Coronary artery (tissue), 2 donors: ENCODE results near the gene FCRL1.

ENCODE experiments used
- DNase-seq: peaks from one replicate; pipeline ENCODE4 v3.0.0-alpha.2; 2017; ENCODE audit warnings: low spot score
- H3K27ac ChIP-seq, 2 donors: fragments of 200-600 bp; sonication (generic); one replicate each; pipeline ENCODE4 v1.5.1; 2016 to 2019
- H3K4me3 ChIP-seq: fragments of 200-600 bp; sonication (generic); 2 replicates; pipeline ENCODE4 v1.5.1; 2016; ENCODE audit warnings: mild to moderate bottlenecking, moderate library complexity
- TF ChIP-seq, protein P1 (sequence below): fragments of 200-600 bp; sonication (generic); IDR thresholded peaks from one replicate; pipeline ENCODE4 v1.5.1; 2019; ENCODE audit warnings: antibody characterized with exemption

The FCRL1 gene

GRCh38 chr1:157830887-157831286 lies 11.0 kb upstream of the FCRL1 start:
- Histone ChIP-seq H3K4me3 (no peak overlapping the region), H3K27ac (no peak overlapping the region)
- no peak for DNase-seq
- TF ChIP-seq, protein P1, sequence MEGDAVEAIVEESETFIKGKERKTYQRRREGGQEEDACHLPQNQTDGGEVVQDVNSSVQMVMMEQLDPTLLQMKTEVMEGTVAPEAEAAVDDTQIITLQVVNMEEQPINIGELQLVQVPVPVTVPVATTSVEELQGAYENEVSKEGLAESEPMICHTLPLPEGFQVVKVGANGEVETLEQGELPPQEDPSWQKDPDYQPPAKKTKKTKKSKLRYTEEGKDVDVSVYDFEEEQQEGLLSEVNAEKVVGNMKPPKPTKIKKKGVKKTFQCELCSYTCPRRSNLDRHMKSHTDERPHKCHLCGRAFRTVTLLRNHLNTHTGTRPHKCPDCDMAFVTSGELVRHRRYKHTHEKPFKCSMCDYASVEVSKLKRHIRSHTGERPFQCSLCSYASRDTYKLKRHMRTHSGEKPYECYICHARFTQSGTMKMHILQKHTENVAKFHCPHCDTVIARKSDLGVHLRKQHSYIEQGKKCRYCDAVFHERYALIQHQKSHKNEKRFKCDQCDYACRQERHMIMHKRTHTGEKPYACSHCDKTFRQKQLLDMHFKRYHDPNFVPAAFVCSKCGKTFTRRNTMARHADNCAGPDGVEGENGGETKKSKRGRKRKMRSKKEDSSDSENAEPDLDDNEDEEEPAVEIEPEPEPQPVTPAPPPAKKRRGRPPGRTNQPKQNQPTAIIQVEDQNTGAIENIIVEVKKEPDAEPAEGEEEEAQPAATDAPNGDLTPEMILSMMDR = no peak

GRCh38 chr1:157829711-157830110 lies 9.8 kb upstream of the FCRL1 start:
- no peak overlapping the region for H3K4me3 ChIP-seq
- no peak overlapping the region for H3K27ac ChIP-seq
- no peak for DNase-seq
- TF ChIP-seq, protein P1 = no peak

- H3K27ac ChIP-seq = no peak overlapping the region
- TF ChIP-seq, protein P1 = no peak
- no peak for DNase-seq
- H3K4me3 ChIP-seq = no peak overlapping the region
These were observed 9.3 kb upstream of the FCRL1 start for GRCh38 chr1:157829210-157829609.

GRCh38 chr1:157820299-157820698 lies 379 bp upstream of the FCRL1 start:
- H3K27ac ChIP-seq = no peak overlapping the region
- TF ChIP-seq, protein P1 = no peak
- DNase-seq = no peak
- H3K4me3 ChIP-seq = no peak overlapping the region

DNA sequence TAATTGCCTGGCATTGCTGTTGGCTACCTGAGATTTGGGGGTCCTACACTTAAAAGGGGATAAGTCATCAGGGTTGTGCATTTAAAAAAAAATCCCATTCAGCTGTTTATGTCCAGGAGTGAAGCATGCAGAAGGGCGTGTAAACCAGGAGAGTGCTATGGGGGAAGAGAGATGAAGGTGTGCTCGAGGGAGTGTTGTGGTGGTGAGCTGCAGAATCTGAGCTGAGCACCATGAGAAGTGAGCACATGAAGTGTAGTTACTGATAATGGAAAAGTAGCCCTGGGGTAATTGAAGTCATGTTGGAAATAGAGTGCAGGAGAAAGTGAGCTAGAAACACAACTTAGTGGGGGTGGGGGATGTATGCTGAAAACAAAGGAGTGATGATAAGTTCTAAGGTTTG lies 705 bp downstream of the FCRL1 start:
- no peak overlapping the region for H3K4me3 ChIP-seq
- DNase-seq = no peak
- TF ChIP-seq, protein P1 = no peak
- no peak overlapping the region for H3K27ac ChIP-seq

DNA sequence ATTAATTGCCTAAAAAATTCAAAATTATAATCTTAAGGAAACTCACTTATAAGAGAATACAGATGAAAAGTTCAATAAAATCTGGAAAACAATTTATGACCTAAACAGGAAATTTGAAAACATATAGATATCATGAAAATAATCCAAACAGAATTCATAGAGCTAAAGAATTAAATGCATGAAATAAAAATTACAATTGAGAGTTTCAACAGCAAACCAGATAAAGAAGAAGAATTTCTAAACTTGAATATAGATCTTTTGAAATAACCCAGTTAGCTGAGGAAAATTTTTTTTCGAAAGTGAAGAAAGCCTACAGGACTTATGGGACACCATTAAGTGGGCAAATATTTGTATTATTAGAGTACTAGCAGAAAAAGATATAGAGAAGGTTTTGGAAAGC lies 6.7 kb downstream of the FCRL1 start:
- TF ChIP-seq, protein P1 = no peak
- no peak for DNase-seq
- Histone ChIP-seq H3K27ac (no peak overlapping the region), H3K4me3 (no peak overlapping the region)

- TF ChIP-seq, protein P1 = no peak
- DNase-seq = no peak
- no peak overlapping the region for H3K27ac ChIP-seq
- no peak overlapping the region for H3K4me3 ChIP-seq
These were observed 13.3 kb downstream of the FCRL1 start for GRCh38 chr1:157806431-157807149.
